B cell (primary cell): ENCODE data around the gene PTPRN2. TPM values are rescaled to one million over a fixed set of nuclear protein-coding genes. Genes with fewer than 3 reads are reported as not detected.

Experiments used
- ATAC-seq: fragments of 200-7000 bp; cut with Tn5 transposase; one replicate; pipeline ENCODE4 v1.10.0; 2021; ENCODE audit warnings: low read depth, mild to moderate bottlenecking, moderate number of reproducible peaks, moderate library complexity
- CTCF ChIA-PET: fragments of 350-600 bp; sonication (Branson Sonifier 250); formaldehyde crosslinking; loops from one replicate; lab custom pipeline; 2021; ENCODE audit warnings: antibody characterized with exemption, inconsistent platforms; lab: Charles Lee
- POLR2A ChIA-PET: fragments of 350-600 bp; sonication (Branson Sonifier 250); formaldehyde crosslinking; loops from one replicate; lab custom pipeline; 2021; ENCODE audit warnings: antibody characterized with exemption; lab: Charles Lee
- DNase-seq: peaks from one replicate; pipeline ENCODE4 v3.0.0; 2013
- H2AFZ ChIP-seq: 2 replicates; pipeline ENCODE4 v1.6.1; 2012; ENCODE audit warnings: mild to moderate bottlenecking, low read depth, low read length; ENCODE audit not compliant: insufficient read depth, poor library complexity, severe bottlenecking
- H3K27ac ChIP-seq, 2 donors: 1 replicate in 1 of 2; 2 replicates in 1 of 2; pipeline ENCODE4 v1.5.1; 2012 to 2013; ENCODE audit warnings: low read length in 2 of 2, mild to moderate bottlenecking in 2 of 2, moderate library complexity in 1 of 2
- H3K27me3 ChIP-seq, 4 experiments: fragments of 200-600 bp in 1 of 4; sonication (generic) in 1 of 4; replicated peaks in 1 of 4; 1 replicate in 2 of 4; 2 replicates in 2 of 4; pipeline versions ENCODE4 v1.6.1 to v1.7.0; 2013 to 2016; ENCODE audit warnings: low read length in 3 of 4, mild to moderate bottlenecking in 2 of 4, mixed read lengths in 1 of 4, moderate library complexity in 1 of 4; ENCODE audit not compliant: insufficient read depth in 4 of 4, control insufficient read depth in 3 of 4; ENCODE audit errors: control extremely low read depth in 1 of 4
- H3K36me3 ChIP-seq, 2 experiments: replicated peaks in 1 of 2; 1 replicate in 1 of 2; 2 replicates in 1 of 2; pipeline versions ENCODE4 v1.6.1 to v1.7.1; 2013; ENCODE audit warnings: low read length in 1 of 2; ENCODE audit not compliant: insufficient read depth in 2 of 2, control insufficient read depth in 1 of 2; ENCODE audit errors: control extremely low read depth in 1 of 2, extremely low read depth in 1 of 2
- H3K4me1 ChIP-seq, 2 donors: fragments of 200-600 bp in 1 of 2; sonication (generic) in 1 of 2; 1 replicate in 1 of 2; 2 replicates in 1 of 2; pipeline versions ENCODE4 v1.5.1 to v1.6.1; 2013 to 2017; ENCODE audit warnings: low read length in 2 of 2; ENCODE audit not compliant: control insufficient read depth in 2 of 2, insufficient read depth in 2 of 2
- H3K4me2 ChIP-seq: replicated peaks from 2 replicates; pipeline ENCODE3; 2012; ENCODE audit warnings: mild to moderate bottlenecking, low read depth, low read length; ENCODE audit not compliant: poor library complexity, severe bottlenecking
- H3K4me3 ChIP-seq, 5 experiments: fragments of 200-600 bp in 1 of 5; sonication (generic) in 1 of 5; 1 replicate in 3 of 5; 2 replicates in 2 of 5; pipeline versions ENCODE4 v1.5.1 to v1.7.0; 2011 to 2016; ENCODE audit warnings: low read length in 4 of 5, mild to moderate bottlenecking in 4 of 5, low read depth in 2 of 5, control low read depth in 1 of 5, moderate library complexity in 1 of 5; ENCODE audit not compliant: insufficient read depth in 1 of 5; ENCODE audit errors: control extremely low read depth in 1 of 5, extremely low read depth in 1 of 5
- H3K79me2 ChIP-seq: fragments of 200-600 bp; sonication (generic); one replicate; pipeline ENCODE4 v1.6.0; 2016; ENCODE audit warnings: low read length; ENCODE audit not compliant: control insufficient read depth, insufficient read depth
- H3K9ac ChIP-seq: fragments of 200-600 bp; sonication (generic); 2 replicates; pipeline ENCODE4 v1.6.1; 2017; ENCODE audit warnings: mild to moderate bottlenecking, low read length, moderate library complexity
- H3K9me3 ChIP-seq, 3 donors: one replicate each; pipeline versions ENCODE4 v1.6.1 to v1.7.1; 2013; ENCODE audit warnings: low read length in 2 of 3; ENCODE audit not compliant: control insufficient read depth in 2 of 3, insufficient read depth in 1 of 3; ENCODE audit errors: control extremely low read depth in 1 of 3
- H4K20me1 ChIP-seq: 2 replicates; pipeline ENCODE4 v1.6.0; 2012; ENCODE audit warnings: mild to moderate bottlenecking, low read length; ENCODE audit not compliant: insufficient read depth, control insufficient read depth, poor library complexity, severe bottlenecking
- H3K27ac Mint-ChIP-seq: one replicate; pipeline ENCODE4 v1.8.0; 2021; ENCODE audit warnings: mixed read lengths
- H3K27me3 Mint-ChIP-seq: one replicate; pipeline ENCODE4 v1.8.0; 2021; ENCODE audit warnings: mixed read lengths
- H3K4me1 Mint-ChIP-seq: one replicate; pipeline ENCODE4 v1.8.0; 2021; ENCODE audit warnings: mixed read lengths
- H3K4me3 Mint-ChIP-seq: one replicate; pipeline ENCODE4 v1.8.0; 2021; ENCODE audit warnings: mixed read lengths
- H3K9me3 Mint-ChIP-seq: one replicate; pipeline ENCODE4 v1.8.0; 2022; ENCODE audit warnings: mixed read lengths; ENCODE audit not compliant: insufficient read depth
- EZH2 ChIP-seq: IDR thresholded peaks from 2 replicates; pipeline ENCODE4 v1.6.1; 2012; ENCODE audit warnings: borderline replicate concordance, low read depth, mild to moderate bottlenecking, moderate library complexity, low read length; ENCODE audit not compliant: insufficient read depth, poor library complexity, severe bottlenecking
- WGBS: methylation state at CpG from one replicate; pipeline ENCODE4 v1.1.5; 2013; ENCODE audit warnings: missing lambda C conversion rate; ENCODE audit not compliant: insufficient coverage; 5-methylcytosine and 5-hydroxymethylcytosine counted together
- intact Hi-C: fragments of 100-400 bp; cut with micrococcal nuclease; formaldehyde crosslinking; loops from one replicate; pipeline ENCODE4 v1.10.0; 2022
- polyA plus RNA-seq: library from polyadenylated mRNA; depleted of rRNA; stranded (reverse); fragments of >200 nt; gene quantifications from 2 replicates; pipeline ENCODE4 v1.2.3, GENCODE V29; 2012
- total RNA-seq, 2 donors: library from RNA; stranded (reverse); fragments of 120-200 nt in 1 of 2; gene quantifications; 1 replicate in 1 of 2; 2 replicates in 1 of 2; pipeline versions ENCODE4 v1.2.3 to v1.2.4, GENCODE V29; 2013 to 2022
- TF ChIP-seq, protein P1 (sequence below): fragments of 200-600 bp; IDR thresholded peaks from one replicate; pipeline ENCODE4 v1.8.0; 2022; ENCODE audit warnings: antibody characterized with exemption, mild to moderate bottlenecking

Gene PTPRN2
- total and polyA plus RNA-seq, 2 donors (not counting 1 experiment from before 2014, with no cell fraction given) = 2.0 to 5.0 TPM

DNA sequence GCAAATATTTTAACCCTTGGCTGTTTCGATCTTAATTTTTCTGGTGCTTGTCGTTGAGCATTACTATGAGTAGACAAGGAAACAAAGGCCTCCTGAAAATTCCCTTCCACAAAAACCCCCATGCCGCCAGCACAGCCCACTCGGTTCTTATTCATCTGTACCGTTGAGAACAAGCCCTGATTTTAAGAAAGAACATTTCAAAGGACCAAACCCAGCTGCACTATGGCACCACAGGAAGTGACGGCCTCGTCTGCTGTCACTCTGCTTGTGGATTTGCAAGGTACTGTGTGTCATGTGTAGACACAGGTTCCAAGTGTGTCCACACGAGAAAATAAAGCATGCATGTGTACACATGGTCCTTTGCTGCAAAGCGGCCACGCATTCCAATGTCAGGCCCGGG lies 965.6 kb downstream of the PTPRN2 start:
- Histone ChIP-seq H3K9ac (no peak overlapping the region), H3K36me3 (no peaks in the 10 kb centered on the region), H3K9me3 (peaks cover 0 to 20% (median 0%) of the 10 kb centered on the region in 3 donors), H2AFZ (no peak overlapping the region), H3K4me3 (no peak overlapping the region), H3K27me3 (peaks cover 0 to 4% (median 1%) of the 10 kb centered on the region in 4 experiments), H3K4me2 (no peak overlapping the region), H3K4me1 (no peaks in the 10 kb centered on the region), H3K79me2 (no peaks in the 10 kb centered on the region), H3K27ac (no peak overlapping the region), H4K20me1 (no peaks in the 10 kb centered on the region)
- Mint-ChIP-seq H3K4me1 (no peaks in the 10 kb centered on the region), H3K9me3 (no peaks in the 10 kb centered on the region), H3K4me3 (no peak overlapping the region), H3K27me3 (peaks cover 16% of the 10 kb centered on the region), H3K27ac (no peak overlapping the region)
- no peak for DNase-seq
- ATAC-seq = no peak
- ChIA-PET POLR2A (no interaction called here), CTCF (no interaction called here)
- intact Hi-C loops = no loop called here
- 85% methylated on average over 8 of the region's 11 CpGs for whole genome bisulfite sequencing
- TF ChIP-seq, protein P1, sequence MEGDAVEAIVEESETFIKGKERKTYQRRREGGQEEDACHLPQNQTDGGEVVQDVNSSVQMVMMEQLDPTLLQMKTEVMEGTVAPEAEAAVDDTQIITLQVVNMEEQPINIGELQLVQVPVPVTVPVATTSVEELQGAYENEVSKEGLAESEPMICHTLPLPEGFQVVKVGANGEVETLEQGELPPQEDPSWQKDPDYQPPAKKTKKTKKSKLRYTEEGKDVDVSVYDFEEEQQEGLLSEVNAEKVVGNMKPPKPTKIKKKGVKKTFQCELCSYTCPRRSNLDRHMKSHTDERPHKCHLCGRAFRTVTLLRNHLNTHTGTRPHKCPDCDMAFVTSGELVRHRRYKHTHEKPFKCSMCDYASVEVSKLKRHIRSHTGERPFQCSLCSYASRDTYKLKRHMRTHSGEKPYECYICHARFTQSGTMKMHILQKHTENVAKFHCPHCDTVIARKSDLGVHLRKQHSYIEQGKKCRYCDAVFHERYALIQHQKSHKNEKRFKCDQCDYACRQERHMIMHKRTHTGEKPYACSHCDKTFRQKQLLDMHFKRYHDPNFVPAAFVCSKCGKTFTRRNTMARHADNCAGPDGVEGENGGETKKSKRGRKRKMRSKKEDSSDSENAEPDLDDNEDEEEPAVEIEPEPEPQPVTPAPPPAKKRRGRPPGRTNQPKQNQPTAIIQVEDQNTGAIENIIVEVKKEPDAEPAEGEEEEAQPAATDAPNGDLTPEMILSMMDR = no peak
- TF ChIP-seq EZH2 = no peak

DNA sequence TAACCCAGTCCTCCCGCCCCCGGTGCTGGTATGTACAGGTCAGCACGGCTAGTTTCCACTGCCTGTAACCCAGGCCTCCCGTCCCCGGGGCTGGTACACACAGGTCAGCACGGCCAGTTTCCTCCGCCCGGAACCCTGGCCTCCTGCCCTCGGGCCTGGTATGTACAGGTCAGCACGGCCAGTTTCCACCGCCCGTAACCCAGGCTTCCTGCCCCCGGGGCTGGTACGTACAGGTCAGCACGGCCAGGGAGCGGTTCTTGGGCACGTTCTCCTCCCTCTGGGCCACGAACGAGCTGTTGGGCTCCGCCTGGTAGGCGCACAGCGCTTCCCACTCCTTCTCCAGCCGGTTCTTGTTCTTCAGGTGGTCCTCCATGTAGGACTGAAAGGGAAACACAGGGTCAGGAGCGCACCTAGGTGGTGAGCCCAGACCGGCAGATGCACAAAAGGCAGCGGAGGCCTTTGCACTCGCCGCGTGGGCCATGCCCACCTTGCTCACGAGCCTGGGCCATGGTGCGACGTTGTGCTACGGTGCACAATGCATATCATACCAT lies 966.4 kb downstream of the PTPRN2 start:
- TF ChIP-seq EZH2 = no peak
- TF ChIP-seq, protein P1 = no peak
- Histone ChIP-seq H3K36me3 (no peaks in the 10 kb centered on the region), H3K4me2 (no peak overlapping the region), H3K27me3 (peaks cover 0 to 4% (median 1%) of the 10 kb centered on the region in 4 experiments), H3K4me3 (no peak overlapping the region), H4K20me1 (no peaks in the 10 kb centered on the region), H3K9me3 (peaks cover 0 to 22% (median 0%) of the 10 kb centered on the region in 3 donors), H2AFZ (no peak overlapping the region), H3K79me2 (no peaks in the 10 kb centered on the region), H3K4me1 (no peaks in the 10 kb centered on the region), H3K27ac (no peak overlapping the region), H3K9ac (no peak overlapping the region)
- ChIA-PET CTCF (no interaction called here), POLR2A (no interaction called here)
- no peak for ATAC-seq
- Mint-ChIP-seq H3K27me3 (peaks cover 16% of the 10 kb centered on the region), H3K9me3 (no peaks in the 10 kb centered on the region), H3K27ac (no peak overlapping the region), H3K4me3 (no peak overlapping the region), H3K4me1 (no peaks in the 10 kb centered on the region)
- intact Hi-C loops = no loop called here
- no peak for DNase-seq
- WGBS = 92% methylated on average over 30 of the region's 33 CpGs
